H1 (cell line): ENCODE data around the gene CFAP210. TPM values are rescaled to one million over a fixed set of nuclear protein-coding genes. Genes with fewer than 3 reads are reported as not detected.

Experiments used
- CTCF ChIA-PET: fragments of 300-600 bp; sonication (Branson Sonifier 250); formaldehyde crosslinking; loops from one replicate; lab custom pipeline; 2021; ENCODE audit not compliant: partially characterized antibody; lab: Charles Lee
- POLR2A ChIA-PET: fragments of 300-600 bp; sonication (Branson Sonifier 250); formaldehyde crosslinking; loops from one replicate; lab custom pipeline; 2021; ENCODE audit warnings: inconsistent platforms; ENCODE audit not compliant: partially characterized antibody; lab: Charles Lee
- DNase-seq, 2 experiments: peaks; one replicate each; pipeline versions ENCODE4 v3.0.0 to v3.0.0-alpha.2; 2010 to 2022; ENCODE audit warnings: low spot score in 2 of 2, low read depth in 1 of 2, mixed read lengths in 1 of 2
- FAIRE-seq: peaks from 2 replicates; lab custom pipeline; 2011; peaks lifted over from hg19 to GRCh38; lab: Jason Lieb, UNC
- H2AFZ ChIP-seq: 2 replicates; pipeline ENCODE4 v1.8.1; 2012; ENCODE audit warnings: low read length, inconsistent platforms
- H2AK5ac ChIP-seq: 2 replicates; pipeline ENCODE4 v1.6.1; 2013; ENCODE audit warnings: low read depth, low read length
- H2BK120ac ChIP-seq: replicated peaks from 2 replicates; pipeline ENCODE3; 2013; ENCODE audit warnings: low read depth, low read length, inconsistent platforms
- H2BK12ac ChIP-seq: 2 replicates; pipeline ENCODE4 v1.6.1; 2013; ENCODE audit warnings: low read depth, low read length
- H2BK15ac ChIP-seq: 2 replicates; pipeline ENCODE4 v1.6.1; 2013; ENCODE audit warnings: low read length
- H2BK20ac ChIP-seq: 2 replicates; pipeline ENCODE4 v1.6.1; 2013; ENCODE audit warnings: low read length
- H2BK5ac ChIP-seq: 2 replicates; pipeline ENCODE4 v1.6.1; 2013; ENCODE audit warnings: low read depth, low read length
- H3K14ac ChIP-seq: 2 replicates; pipeline ENCODE4 v1.6.1; 2013; ENCODE audit warnings: inconsistent platforms; ENCODE audit not compliant: insufficient read length
- H3K18ac ChIP-seq: 2 replicates; pipeline ENCODE4 v1.6.1; 2013; ENCODE audit warnings: low read length; ENCODE audit errors: extremely low read depth
- H3K23ac ChIP-seq: 2 replicates; pipeline ENCODE4 v1.6.1; 2013; ENCODE audit warnings: inconsistent platforms; ENCODE audit not compliant: insufficient read length
- H3K23me2 ChIP-seq: 2 replicates; pipeline ENCODE4 v1.6.1; 2013; ENCODE audit warnings: low read depth, low read length
- H3K27ac ChIP-seq: 2 replicates; pipeline ENCODE4 v1.6.1; 2011; ENCODE audit warnings: low read depth, low read length, inconsistent platforms
- H3K27me3 ChIP-seq, 4 experiments: replicated peaks in 1 of 4; 1 replicate in 1 of 4; 2 replicates in 3 of 4; pipeline versions ENCODE4 v1.6.1 to v1.8.1; 2011 to 2013; ENCODE audit warnings: low read length in 3 of 4, mild to moderate bottlenecking in 3 of 4, inconsistent platforms in 2 of 4, mixed read lengths in 2 of 4, moderate library complexity in 1 of 4; ENCODE audit not compliant: control insufficient read depth in 3 of 4, insufficient read depth in 3 of 4; ENCODE audit errors: extremely low read depth in 1 of 4
- H3K36me3 ChIP-seq, 4 experiments: 2 replicates each; pipeline versions ENCODE4 v1.6.1 to v1.8.1; 2011 to 2013; ENCODE audit warnings: mild to moderate bottlenecking in 4 of 4, low read length in 3 of 4, moderate library complexity in 2 of 4, control low read depth in 1 of 4, inconsistent platforms in 1 of 4; ENCODE audit not compliant: insufficient read depth in 4 of 4, control insufficient read depth in 2 of 4
- H3K4ac ChIP-seq: replicated peaks from 2 replicates; pipeline ENCODE3; 2013; ENCODE audit warnings: low read length, low read depth, mixed read lengths, inconsistent platforms; ENCODE audit not compliant: insufficient read length
- H3K4me1 ChIP-seq, 4 experiments: replicated peaks in 1 of 4; 1 replicate in 1 of 4; 2 replicates in 3 of 4; pipeline versions ENCODE4 v1.6.1 to v1.8.1; 2011 to 2013; ENCODE audit warnings: low read length in 3 of 4, inconsistent platforms in 2 of 4, mixed read lengths in 1 of 4; ENCODE audit not compliant: insufficient read depth in 4 of 4, control insufficient read depth in 3 of 4
- H3K4me2 ChIP-seq, 2 experiments: 2 replicates each; pipeline versions ENCODE4 v1.6.1 to v1.8.1; 2011 to 2013; ENCODE audit warnings: low read depth in 2 of 2, low read length in 2 of 2, control low read depth in 1 of 2, inconsistent platforms in 1 of 2, mild to moderate bottlenecking in 1 of 2; ENCODE audit not compliant: insufficient read depth in 1 of 2
- H3K4me3 ChIP-seq, 4 experiments: fragments of 200-600, 300-600 bp in 1 of 4; sonication (generic), shearing (Covaris generic), sonication (Bioruptor Twin) in 1 of 4; 2 replicates each; pipeline versions ENCODE4 v1.5.1 to v1.8.1; 2011 to 2016; ENCODE audit warnings: low read length in 4 of 4, low read depth in 3 of 4, control low read depth in 2 of 4, inconsistent platforms in 2 of 4, mild to moderate bottlenecking in 2 of 4, mixed read lengths in 1 of 4, moderate library complexity in 1 of 4; ENCODE audit not compliant: insufficient read depth in 2 of 4; ENCODE audit errors: extremely low read depth in 1 of 4
- H3K56ac ChIP-seq: replicated peaks from 2 replicates; pipeline ENCODE3; 2013; ENCODE audit warnings: low read depth, mild to moderate bottlenecking, mixed read lengths, low read length, inconsistent platforms; ENCODE audit not compliant: insufficient read length
- H3K79me1 ChIP-seq: 2 replicates; pipeline ENCODE4 v1.6.1; 2013; ENCODE audit warnings: low read depth, low read length, control low read depth
- H3K79me2 ChIP-seq, 2 experiments: 2 replicates each; pipeline versions ENCODE4 v1.6.1 to v1.8.1; 2012 to 2013; ENCODE audit warnings: low read length in 2 of 2, mild to moderate bottlenecking in 2 of 2, inconsistent platforms in 1 of 2; ENCODE audit not compliant: insufficient read depth in 2 of 2, control insufficient read depth in 1 of 2
- H3K9ac ChIP-seq, 4 experiments: replicated peaks in 1 of 4; 1 replicate in 1 of 4; 2 replicates in 3 of 4; pipeline versions ENCODE4 v1.6.1 to v1.8.1; 2011 to 2013; ENCODE audit warnings: low read depth in 3 of 4, low read length in 3 of 4, control low read depth in 2 of 4, mild to moderate bottlenecking in 2 of 4, moderate library complexity in 2 of 4, inconsistent platforms in 1 of 4; ENCODE audit errors: extremely low read depth in 1 of 4
- H3K9me3 ChIP-seq, 2 experiments: 2 replicates each; pipeline versions ENCODE4 v1.6.1 to v1.8.1; 2012 to 2013; ENCODE audit warnings: mild to moderate bottlenecking in 2 of 2, moderate library complexity in 2 of 2, control low read depth in 1 of 2, inconsistent platforms in 1 of 2, low read depth in 1 of 2, low read length in 1 of 2, mixed read lengths in 1 of 2; ENCODE audit not compliant: insufficient read depth in 2 of 2
- H4K20me1 ChIP-seq, 2 experiments: replicated peaks in 1 of 2; 2 replicates each; pipeline versions ENCODE3 to v1.8.1; 2011 to 2013; ENCODE audit warnings: inconsistent platforms in 2 of 2, low read length in 2 of 2, mild to moderate bottlenecking in 1 of 2; ENCODE audit not compliant: insufficient read depth in 2 of 2, control insufficient read depth in 1 of 2
- H4K5ac ChIP-seq: 2 replicates; pipeline ENCODE4 v1.6.1; 2013; ENCODE audit warnings: low read length, low read depth, mixed read lengths, inconsistent platforms; ENCODE audit not compliant: insufficient read length
- H4K8ac ChIP-seq: 2 replicates; pipeline ENCODE4 v1.8.0; 2013; ENCODE audit warnings: mild to moderate bottlenecking, moderate library complexity, low read length, inconsistent platforms; ENCODE audit not compliant: insufficient read depth; ENCODE audit errors: extremely low read depth
- H4K91ac ChIP-seq: replicated peaks from 2 replicates; pipeline ENCODE3; 2013; ENCODE audit warnings: low read length, mixed read lengths, inconsistent platforms; ENCODE audit not compliant: insufficient read length
- CBX5 ChIP-seq: fragments of 300-800, 300-1000 bp; sonication (generic); IDR thresholded peaks from 2 replicates; pipeline ENCODE4 v1.7.1; 2016; ENCODE audit warnings: antibody characterized with exemption, low read length, low read depth
- CTBP2 ChIP-seq: IDR thresholded peaks from 2 replicates; pipeline ENCODE4 v1.7.0; 2011; ENCODE audit warnings: borderline replicate concordance, mild to moderate bottlenecking, moderate library complexity, mixed read lengths, low read length; ENCODE audit not compliant: insufficient read depth, insufficient read length
- TAF1 ChIP-seq: IDR thresholded peaks from 2 replicates; pipeline ENCODE4 v1.6.1; 2011; ENCODE audit warnings: mild to moderate bottlenecking, low read depth, low read length
- WGBS, 2 experiments: shearing (Covaris generic) in 1 of 2; methylation state at CpG; one replicate each; pipeline versions ENCODE4 v1.1.6 to v1.1.7; 2013 to 2015; ENCODE audit warnings: low lambda C conversion rate in 2 of 2, mixed read lengths in 2 of 2, inconsistent platforms in 1 of 2, low coverage in 1 of 2, missing lambda C conversion rate in 1 of 2; ENCODE audit not compliant: insufficient replicate concordance in 2 of 2, insufficient coverage in 1 of 2, insufficient read length in 1 of 2; ENCODE audit errors: extremely low coverage in 1 of 2, missing lambda C conversion rate in 1 of 2; 5-methylcytosine and 5-hydroxymethylcytosine counted together
- polyA plus RNA-seq, 7 experiments: library from polyadenylated mRNA; depleted of rRNA in 3 of 7; stranded (reverse) in 5 of 7; unstranded in 2 of 7; fragments of >200 nt in 5 of 7; fragments of 200-250 nt in 2 of 7; gene quantifications; 1 replicate in 5 of 7; 2 replicates in 1 of 7; 4 replicates in 1 of 7; pipeline versions ENCODE4 v1.2.1 to v1.2.3, GENCODE V29; 2011 to 2013; ENCODE audit warnings: missing spikeins in 2 of 7, mixed read lengths in 2 of 7
- total RNA-seq: library from RNA; stranded (reverse); fragmentation: NEBNext Ultra II Directional; extraction: Animal tissue kit (Norgen Biotek cat#: 25700); gene quantifications from 2 replicates; pipeline ENCODE4 v1.2.1, GENCODE V29; 2021
- TF ChIP-seq, protein P1 (sequence below): IDR thresholded peaks from 2 replicates; pipeline ENCODE4 v1.6.1; 2011; ENCODE audit warnings: low read length, improper control_type of control experiment
- TF ChIP-seq, protein P2 (sequence below): IDR thresholded peaks from 2 replicates; pipeline ENCODE4 v1.6.1; 2011; ENCODE audit warnings: low read depth, mild to moderate bottlenecking, low read length; ENCODE audit not compliant: insufficient read depth

Gene CFAP210
- total and polyA plus RNA-seq, 2 of the 8 experiments (the other 6 are each of a cell fraction or from before 2014, with no cell fraction given) = 0.06 to 0.37 TPM

DNA sequence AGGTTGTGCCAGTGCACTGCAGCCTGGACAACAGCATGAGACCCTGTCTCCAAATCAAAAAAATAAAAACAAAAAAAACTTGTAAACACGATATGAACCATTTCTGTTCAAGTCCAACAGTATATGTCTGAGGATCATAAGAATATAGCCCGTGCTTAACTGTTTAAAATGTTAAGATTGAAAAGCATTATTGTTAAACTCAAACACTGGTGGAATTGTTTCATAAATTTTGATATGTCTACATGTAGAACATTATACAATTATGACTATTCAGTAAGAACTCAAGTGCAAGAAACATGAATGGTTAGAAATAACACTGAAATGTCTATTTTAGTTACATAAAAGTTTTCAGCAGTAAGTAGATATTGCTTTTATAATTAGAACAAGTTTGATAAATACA, 80.3 kb downstream of the CFAP210 start:
- Histone ChIP-seq H2BK15ac (no peak overlapping the region), H4K20me1 (peaks cover 0 to 2% of the 10 kb centered on the region in 2 experiments), H4K5ac (no peak overlapping the region), H3K14ac (no peak overlapping the region), H3K4me1 (no peaks in the 10 kb centered on the region), H3K4me3 (no peak overlapping the region), H3K56ac (no peak overlapping the region), H3K4ac (no peak overlapping the region), H4K91ac (no peak overlapping the region), H3K79me1 (no peaks in the 10 kb centered on the region), H3K4me2 (no peak overlapping the region), H3K23ac (no peak overlapping the region), H2BK12ac (no peak overlapping the region), H2AK5ac (no peak overlapping the region), H2BK5ac (no peak overlapping the region), H3K27ac (no peak overlapping the region), H3K18ac (no peak overlapping the region), H2AFZ (no peak overlapping the region), H2BK20ac (no peak overlapping the region), H3K9me3 (no peaks in the 10 kb centered on the region; a peak in 2 of 4 replicates), H3K9ac (no peak overlapping the region), H3K79me2 (peaks cover 0 to 8% of the 10 kb centered on the region in 2 experiments; a peak in 2 of 4 replicates), H3K36me3 (peaks cover 11 to 62% (median 43%) of the 10 kb centered on the region in 4 experiments), H3K23me2 (no peaks in the 10 kb centered on the region), H4K8ac (no peak overlapping the region), H3K27me3 (no peaks in the 10 kb centered on the region), H2BK120ac (no peak overlapping the region)
- TF ChIP-seq CTBP2 (no peak), CBX5 (no peak), TAF1 (no peak)
- TF ChIP-seq, protein P1, sequence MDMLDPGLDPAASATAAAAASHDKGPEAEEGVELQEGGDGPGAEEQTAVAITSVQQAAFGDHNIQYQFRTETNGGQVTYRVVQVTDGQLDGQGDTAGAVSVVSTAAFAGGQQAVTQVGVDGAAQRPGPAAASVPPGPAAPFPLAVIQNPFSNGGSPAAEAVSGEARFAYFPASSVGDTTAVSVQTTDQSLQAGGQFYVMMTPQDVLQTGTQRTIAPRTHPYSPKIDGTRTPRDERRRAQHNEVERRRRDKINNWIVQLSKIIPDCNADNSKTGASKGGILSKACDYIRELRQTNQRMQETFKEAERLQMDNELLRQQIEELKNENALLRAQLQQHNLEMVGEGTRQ = no peak
- TF ChIP-seq, protein P2, sequence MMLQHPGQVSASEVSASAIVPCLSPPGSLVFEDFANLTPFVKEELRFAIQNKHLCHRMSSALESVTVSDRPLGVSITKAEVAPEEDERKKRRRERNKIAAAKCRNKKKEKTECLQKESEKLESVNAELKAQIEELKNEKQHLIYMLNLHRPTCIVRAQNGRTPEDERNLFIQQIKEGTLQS = no peak
- WGBS, 2 experiments = 91% methylated on average over 2 of the region's 2 CpGs; no CpG with 5 or more reads in 1 of the 2 experiments
- FAIRE-seq (no peak), DNase-seq (no peak)
- ChIA-PET CTCF (interaction anchor here (0.6 kb wide), 1 partner anchor 30 kb away, joined by 3 read pairs; no protein-coding TSS in a partner anchor), POLR2A (no interaction called here)
